T-helper 9 cell (primary cell): ENCODE measurements around the gene WRNIP1.

ENCODE experiments used
- DNase-seq: peaks from one replicate; pipeline ENCODE4 v3.0.0-alpha.2; 2020
- total RNA-seq, 2 donors: gene quantifications; one replicate each; lab custom pipeline; 2026; lab: John Stamatoyannopoulos, UW

Gene WRNIP1
- 51.9 to 79.0 reads per million in 2 donors for total RNA-seq

- DNase-seq: peak; percentile 90
These were observed at the start of gene WRNIP1 for GRCh38 chr6:2765166-2765895. Gene WRNIP1 (plus strand): TSS chr6:2765393. CDS start chr6:2765623, 230 bp downstream.

GRCh38 chr6:2715737-2716136 is 49.5 kb upstream of the WRNIP1 start:
- DNase-seq: no peak

GRCh38 chr6:2716936-2717700 is 48.1 kb upstream of the WRNIP1 start:
- DNase-seq: no peak

- no peak for DNase-seq
These were observed 46.7 kb upstream of the WRNIP1 start for GRCh38 chr6:2718334-2719092.

GRCh38 chr6:2719093-2719455 is 46.1 kb upstream of the WRNIP1 start:
- no peak for DNase-seq

- no peak for DNase-seq
These were observed 44.0 kb upstream of the WRNIP1 start for GRCh38 chr6:2721219-2721618.

GRCh38 chr6:2725364-2725988 is 39.7 kb upstream of the WRNIP1 start:
- DNase-seq: no peak

GRCh38 chr6:2725999-2726567 is 39.1 kb upstream of the WRNIP1 start:
- DNase-seq: no peak

- DNase-seq: no peak
These were observed 35.3 kb upstream of the WRNIP1 start for GRCh38 chr6:2729921-2730320.

GRCh38 chr6:2730353-2731107 is 34.7 kb upstream of the WRNIP1 start:
- DNase-seq: no peak

- DNase-seq: no peak
These were observed 33.8 kb upstream of the WRNIP1 start for GRCh38 chr6:2731281-2731909.

- no peak for DNase-seq
These were observed 32.6 kb upstream of the WRNIP1 start for GRCh38 chr6:2732503-2733089.

- no peak for DNase-seq
These were observed 31.9 kb upstream of the WRNIP1 start for GRCh38 chr6:2733324-2733723.

- DNase-seq: no peak
These were observed 31.3 kb upstream of the WRNIP1 start for GRCh38 chr6:2733736-2734480.

GRCh38 chr6:2734488-2735166 is 30.6 kb upstream of the WRNIP1 start:
- no peak for DNase-seq

GRCh38 chr6:2737885-2738284 is 27.3 kb upstream of the WRNIP1 start:
- no peak for DNase-seq

GRCh38 chr6:2738373-2738979 is 26.7 kb upstream of the WRNIP1 start:
- DNase-seq: peak; percentile 25

GRCh38 chr6:2739335-2739734 is 25.9 kb upstream of the WRNIP1 start:
- DNase-seq: no peak

GRCh38 chr6:2740581-2740980 is 24.6 kb upstream of the WRNIP1 start:
- no peak for DNase-seq
